Endothelial cell of umbilical vein (primary cell): ENCODE results near the gene NR2C2. TPM values are rescaled to one million over a fixed set of nuclear protein-coding genes. Genes with fewer than 3 reads are reported as not detected.
A peak's percentile ranks its signal among the peaks of the same experiment; 100 is the strongest.

Experiments used
- BruUV-seq: library from RNA; stranded (reverse); fragments of 400-500 nt; replicated peaks from 2 replicates; lab custom pipeline; 2021; lab: Mats Ljungman, UMichigan
- CTCF ChIA-PET: fragments of 300-600, 350-600 bp; sonication (Branson Sonifier 250); formaldehyde crosslinking; loops from one replicate; lab custom pipeline; 2021; ENCODE audit warnings: antibody characterized with exemption, inconsistent platforms; lab: Charles Lee
- POLR2A ChIA-PET: fragments of 300-600, 350-600 bp; sonication (Branson Sonifier 250); formaldehyde crosslinking; loops from one replicate; lab custom pipeline; 2021; ENCODE audit warnings: antibody characterized with exemption, inconsistent platforms; lab: Charles Lee
- DNase-seq: peaks from one replicate; pipeline ENCODE4 v3.0.0-alpha.2; 2011; ENCODE audit warnings: low read depth, low spot score
- FAIRE-seq: peaks from 2 replicates; lab custom pipeline; 2011; peaks lifted over from hg19 to GRCh38; lab: Jason Lieb, UNC
- H2AFZ ChIP-seq: 2 replicates; pipeline ENCODE4 v1.6.0; 2012; ENCODE audit warnings: low read depth, low read length, control low read depth, inconsistent platforms
- H3K27ac ChIP-seq: 2 replicates; pipeline ENCODE4 v1.5.1; 2011; ENCODE audit warnings: low read depth, mild to moderate bottlenecking, control low read depth, low read length, moderate library complexity; ENCODE audit not compliant: insufficient read depth
- H3K27me3 ChIP-seq, 2 experiments: 2 replicates each; pipeline versions ENCODE4 v1.6.0 to v1.6.1; 2011; ENCODE audit warnings: low read length in 2 of 2, mixed read lengths in 1 of 2; ENCODE audit not compliant: control insufficient read depth in 2 of 2, insufficient read depth in 2 of 2
- H3K36me3 ChIP-seq, 2 experiments: 2 replicates in 1 of 2; 3 replicates in 1 of 2; pipeline ENCODE4 v1.5.1; 2011; ENCODE audit warnings: low read length in 2 of 2, mild to moderate bottlenecking in 1 of 2, moderate library complexity in 1 of 2; ENCODE audit not compliant: control insufficient read depth in 2 of 2, insufficient read depth in 2 of 2; ENCODE audit errors: extremely low read depth in 1 of 2
- H3K4me1 ChIP-seq: 3 replicates; pipeline ENCODE4 v1.5.1; 2011; ENCODE audit warnings: mild to moderate bottlenecking, low read length; ENCODE audit not compliant: control insufficient read depth, insufficient read depth; ENCODE audit errors: extremely low read depth
- H3K4me2 ChIP-seq: 2 replicates; pipeline ENCODE4 v1.6.1; 2011; ENCODE audit warnings: low read length, control low read depth, mixed read lengths; ENCODE audit not compliant: insufficient read depth
- H3K4me3 ChIP-seq, 3 experiments: fragments of 200-600 bp in 1 of 3; sonication (generic), shearing (Covaris generic) in 1 of 3; replicated peaks in 1 of 3; 2 replicates each; pipeline ENCODE4 v1.5.1; 2011 to 2016; ENCODE audit warnings: control low read depth in 3 of 3, low read length in 3 of 3, mild to moderate bottlenecking in 2 of 3, inconsistent platforms in 1 of 3, low read depth in 1 of 3, moderate library complexity in 1 of 3; ENCODE audit not compliant: insufficient read depth in 1 of 3
- H3K79me2 ChIP-seq: 2 replicates; pipeline ENCODE4 v1.6.0; 2012; ENCODE audit warnings: low read length, inconsistent platforms; ENCODE audit not compliant: control insufficient read depth, insufficient read depth
- H3K9ac ChIP-seq: replicated peaks from 2 replicates; pipeline ENCODE3; 2011; ENCODE audit warnings: low read length, control low read depth; ENCODE audit not compliant: insufficient read depth; ENCODE audit errors: extremely low read depth
- H3K9me1 ChIP-seq: replicated peaks from 3 replicates; pipeline ENCODE4 v1.6.0; 2011; ENCODE audit warnings: mild to moderate bottlenecking, low read length; ENCODE audit not compliant: control insufficient read depth, insufficient read depth; ENCODE audit errors: extremely low read depth
- H3K9me3 ChIP-seq: replicated peaks from 2 replicates; pipeline ENCODE4 v1.5.1; 2012; ENCODE audit warnings: low read length, inconsistent platforms; ENCODE audit not compliant: control insufficient read depth, insufficient read depth
- H4K20me1 ChIP-seq: replicated peaks from 2 replicates; pipeline ENCODE3; 2011; ENCODE audit warnings: mild to moderate bottlenecking, low read length; ENCODE audit not compliant: control insufficient read depth, insufficient read depth; ENCODE audit errors: extremely low read depth
- FOS ChIP-seq: IDR thresholded peaks from 2 replicates; pipeline ENCODE4 v1.6.1; 2011; ENCODE audit warnings: mild to moderate bottlenecking, low read length, moderate library complexity, borderline replicate concordance; ENCODE audit not compliant: insufficient read depth
- GATA2 ChIP-seq: IDR thresholded peaks from 2 replicates; pipeline ENCODE4 v1.7.0; 2011; ENCODE audit warnings: low read depth, mild to moderate bottlenecking, moderate library complexity, mixed read lengths, low read length; ENCODE audit not compliant: insufficient read length, insufficient read depth
- MYC ChIP-seq: IDR thresholded peaks from one replicate; pipeline ENCODE4 v1.6.1; 2011; ENCODE audit warnings: mild to moderate bottlenecking, low read depth, low read length
- POLR2A ChIP-seq: IDR thresholded peaks from 2 replicates; pipeline ENCODE4 v1.6.1; 2012; ENCODE audit warnings: low read depth, mild to moderate bottlenecking, control low read depth, low read length
- dilution Hi-C: fragments of 300-500 bp; cut with MboI; formaldehyde crosslinking; loops from one replicate; pipeline ENCODE4 v1.15.0; 2019; ENCODE audit warnings: low sequenced_read_pairs; ENCODE audit not compliant: extremely low pct_ligation_motif_present
- intact Hi-C: fragments of 100-400 bp; cut with micrococcal nuclease; formaldehyde crosslinking; loops from one replicate; pipeline ENCODE4 v1.10.0; 2022
- polyA plus RNA-seq, 4 experiments: library from polyadenylated mRNA; depleted of rRNA in 3 of 4; stranded (reverse) in 3 of 4; unstranded in 1 of 4; fragments of >200 nt; gene quantifications; 2 replicates each; pipeline versions ENCODE4 v1.2.1 to v1.2.3, GENCODE V29; 2011 to 2012; ENCODE audit warnings: missing spikeins in 1 of 4
- total RNA-seq: library from RNA; stranded (reverse); gene quantifications from 2 replicates; pipeline ENCODE4 v1.2.3, GENCODE V29; 2021

Gene NR2C2
- total and polyA plus RNA-seq, 2 donors (not counting 3 experiments of a cell fraction or from before 2014, with no cell fraction given), result 20.3 to 59.8 TPM

DNA sequence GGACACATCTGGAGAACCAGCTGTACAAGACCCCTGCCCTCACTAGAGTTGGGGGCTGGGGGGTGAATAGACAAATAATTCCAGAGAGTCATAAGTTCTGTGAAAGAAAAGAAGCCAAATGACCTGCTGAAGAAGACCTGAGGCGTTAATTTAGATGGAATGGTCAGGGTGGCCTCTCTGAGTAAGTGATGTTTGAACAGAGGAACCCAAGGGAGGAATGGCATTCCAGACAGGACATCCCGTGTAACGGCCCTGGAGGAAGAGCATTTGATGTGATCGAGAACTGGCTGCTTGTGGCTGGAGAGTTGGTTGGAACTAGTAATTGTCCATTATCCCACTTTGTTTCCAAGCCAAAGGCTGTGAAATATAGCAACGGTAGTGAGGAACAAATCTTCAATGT is 1.7 kb downstream of the NR2C2 start:
- POLR2A ChIA-PET, result no interaction called here
- Histone ChIP-seq H3K4me2 (peak overlapping the region; percentile 97), H3K27me3 (no peaks in the 10 kb centered on the region), H3K27ac (peak overlapping the region; percentile 94), H3K9ac (peak overlapping the region; percentile 91), H3K36me3 (peaks cover 4 to 5% of the 10 kb centered on the region in 2 experiments), H4K20me1 (peaks cover 4% of the 10 kb centered on the region), H3K9me1 (no peaks in the 10 kb centered on the region), H3K9me3 (no peaks in the 10 kb centered on the region), H3K79me2 (peaks cover 79% of the 10 kb centered on the region), H2AFZ (peak overlapping the region; percentile 57), H3K4me1 (peaks cover 38% of the 10 kb centered on the region), H3K4me3 (peak overlapping the region; percentile 43 to 81 (median 46))
- DNase-seq (peak; percentile 64), FAIRE-seq (peak; percentile 85)
- peak; percentile 32 for TF ChIP-seq POLR2A
- TF ChIP-seq FOS, result no peak
- TF ChIP-seq GATA2, result no peak
- intact Hi-C loops (loop anchor here (2.0 to 10.0 kb wide), 3 partner anchors 42 to 804 kb away; no protein-coding TSS in a partner anchor), dilution Hi-C loops (no loop called here)
- BruUV-seq, result no TSS peak
- CTCF ChIA-PET, result no interaction called here

DNA sequence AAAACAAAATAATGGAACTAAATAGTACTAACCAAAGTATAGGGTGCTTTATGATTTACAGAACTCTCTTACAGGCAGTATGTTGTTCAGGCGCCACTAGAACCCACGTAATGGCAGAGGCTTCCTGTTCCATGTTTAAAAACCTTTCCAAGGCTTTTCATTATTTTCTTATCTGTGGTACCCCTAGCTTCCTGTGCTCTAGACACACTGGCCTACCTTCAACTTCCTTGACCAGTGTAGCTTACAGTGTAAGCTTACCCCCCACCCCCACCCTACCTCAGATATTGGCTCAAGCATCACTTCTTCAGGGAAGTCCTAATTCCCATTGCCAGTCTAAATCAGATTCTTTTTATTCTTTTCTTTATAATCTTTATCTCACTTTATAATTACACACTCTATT is 2.9 kb downstream of the NR2C2 start:
- Histone ChIP-seq H3K9ac (peak overlapping the region; percentile 46), H3K4me2 (peak overlapping the region; percentile 97), H3K9me3 (no peaks in the 10 kb centered on the region), H3K4me1 (peaks cover 38% of the 10 kb centered on the region), H3K27ac (peak overlapping the region; percentile 94), H3K27me3 (no peaks in the 10 kb centered on the region), H3K4me3 (peak overlapping the region in 1 of 3 experiments; percentile 38), H2AFZ (peak overlapping the region; percentile 22), H3K9me1 (no peaks in the 10 kb centered on the region), H4K20me1 (peaks cover 4% of the 10 kb centered on the region), H3K36me3 (peaks cover under 1 to 4% of the 10 kb centered on the region in 2 experiments), H3K79me2 (peaks cover 78% of the 10 kb centered on the region)
- FAIRE-seq (peak; percentile 89), DNase-seq (peak; percentile 82)
- intact Hi-C loops, result no loop called here
- CTCF ChIA-PET, result interaction anchor here (1.3 to 1.4 kb wide), 2 partner anchors 16 to 29 kb away, joined by 3 to 6 read pairs; no protein-coding TSS in a partner anchor
- POLR2A ChIA-PET, result no interaction called here
- no TSS peak for BruUV-seq
- dilution Hi-C loops, result no loop called here
- TF ChIP-seq GATA2, result peak; percentile 25
- TF ChIP-seq MYC, result no peak
